NCI-H2171 treated with DMSO at 0.1 percent for 48 hours (cell line): Measurements from ENCODE around the gene VSTM2B.
"Not testable (repeated sequence)": the region's sequence is repeated elsewhere in the genome, so short reads cannot be mapped to it uniquely, and the experiment has no call there.

ENCODE experiments used
- DNase-seq: peaks from one replicate; lab custom pipeline; 2025; lab: John Stamatoyannopoulos, UW

The VSTM2B gene

DNA sequence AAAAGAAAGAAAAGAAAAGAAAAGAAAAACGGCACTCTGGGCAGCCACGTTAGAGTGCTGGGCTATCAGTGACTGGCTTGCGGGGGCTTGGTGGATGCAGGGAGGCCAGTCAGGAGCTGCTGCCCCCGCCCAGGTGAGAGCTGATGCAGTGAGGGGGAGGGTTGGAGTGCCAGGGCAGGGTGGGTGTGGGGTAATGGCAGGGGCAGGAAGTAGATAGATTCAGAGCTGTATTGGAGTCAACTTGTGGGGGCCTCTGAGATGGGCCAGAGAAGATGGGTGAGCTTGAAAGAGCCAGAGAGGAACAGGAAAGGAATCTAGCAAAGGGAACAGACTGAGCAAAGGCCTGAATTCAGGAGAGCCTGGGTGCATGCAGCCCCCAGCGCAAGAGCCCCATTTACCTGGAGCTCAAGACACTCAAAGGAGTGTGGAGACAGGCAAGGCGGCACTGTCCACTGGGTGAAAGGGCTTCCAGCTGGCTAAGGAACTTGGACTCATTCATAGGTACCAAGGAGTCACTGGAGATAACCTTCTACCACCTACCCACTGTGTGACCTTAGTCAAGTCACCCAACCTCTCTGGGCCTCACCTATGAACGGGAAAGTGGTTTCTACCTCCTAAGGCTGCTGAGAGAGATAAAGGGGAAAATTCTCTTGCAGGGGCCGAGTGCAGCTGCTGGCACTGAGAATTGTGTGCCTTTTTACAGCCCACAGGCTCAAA, 20.2 kb downstream of the VSTM2B start:
- no peak for DNase-seq

DNA sequence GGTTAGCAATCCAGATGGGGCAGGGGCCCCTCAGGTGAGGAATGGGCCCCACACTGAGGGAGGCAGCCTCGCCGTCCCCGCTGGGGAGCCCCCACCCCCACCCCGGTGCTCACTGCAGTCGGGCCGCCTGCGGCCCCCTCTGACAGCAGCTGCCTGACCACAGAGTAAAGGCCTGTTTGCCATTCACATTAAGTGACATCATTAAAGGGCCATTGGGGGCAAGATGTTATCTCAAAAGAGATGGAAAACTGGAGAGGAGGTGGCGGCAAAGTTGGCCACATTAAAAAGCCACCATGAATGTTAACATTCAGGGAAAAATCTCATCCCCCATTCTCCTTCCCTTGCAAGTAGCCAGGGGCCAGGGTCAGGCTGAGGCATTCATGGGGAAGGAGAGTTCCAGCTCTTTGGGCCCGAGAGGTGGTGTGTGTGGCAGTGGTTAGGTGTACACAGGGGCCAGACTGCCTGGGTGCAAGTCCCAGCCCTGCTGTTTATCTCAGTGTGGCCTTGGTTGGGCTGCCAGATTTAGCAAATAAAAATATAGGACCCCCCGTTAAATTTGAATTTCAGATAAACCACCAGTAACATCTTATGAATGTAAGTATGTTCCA, 20.9 kb downstream of the VSTM2B start:
- no peak for DNase-seq

DNA sequence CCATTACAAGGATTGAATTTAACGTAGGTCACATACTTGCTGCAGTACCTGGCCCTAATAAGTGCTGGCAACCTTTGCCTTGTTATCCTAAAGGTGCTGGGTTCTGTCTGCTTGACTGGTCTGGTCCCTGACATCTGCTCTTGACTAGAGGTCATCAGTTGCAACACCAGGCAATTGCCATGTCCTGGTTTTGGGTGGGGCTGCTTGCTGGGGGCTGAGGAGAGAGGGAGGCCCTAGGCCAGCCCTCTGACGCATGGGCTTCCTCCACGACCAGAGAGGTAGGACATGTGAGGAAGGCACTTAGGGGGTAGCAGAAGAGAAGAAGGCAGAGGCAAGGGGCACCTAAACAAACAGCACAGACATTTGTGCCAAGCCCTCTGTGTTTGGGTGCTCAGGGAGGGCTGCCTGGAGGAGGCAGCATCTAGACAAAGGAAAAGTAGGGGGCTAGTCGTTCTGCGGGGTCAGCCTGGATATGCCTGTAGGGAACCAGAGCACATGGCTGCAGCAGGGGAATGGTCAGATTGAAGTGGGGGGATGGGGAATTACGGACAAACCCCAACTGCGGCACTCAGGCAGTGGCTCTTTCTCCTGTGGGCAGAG, 21.7 kb downstream of the VSTM2B start:
- DNase-seq = no peak

DNA sequence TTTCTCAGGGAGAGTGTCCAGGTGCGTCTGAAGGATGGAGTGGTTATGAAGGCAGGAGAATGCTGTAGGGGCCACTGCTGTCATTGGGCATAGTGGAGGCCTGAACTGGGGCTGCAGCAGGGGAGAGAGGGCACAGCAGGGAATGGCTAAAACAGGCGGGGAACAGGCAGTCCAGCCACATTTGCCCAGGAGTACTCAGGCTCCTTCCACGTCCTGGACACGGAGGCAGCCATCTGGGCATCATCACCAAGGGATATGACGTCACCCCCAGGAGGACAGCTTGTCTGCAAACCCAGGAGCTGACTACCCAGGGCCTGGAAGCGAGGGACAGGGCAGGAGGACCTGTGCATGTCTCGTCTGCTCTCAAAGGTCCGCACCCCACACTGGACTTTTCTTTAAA, 22.2 kb downstream of the VSTM2B start:
- DNase-seq = no peak

DNA sequence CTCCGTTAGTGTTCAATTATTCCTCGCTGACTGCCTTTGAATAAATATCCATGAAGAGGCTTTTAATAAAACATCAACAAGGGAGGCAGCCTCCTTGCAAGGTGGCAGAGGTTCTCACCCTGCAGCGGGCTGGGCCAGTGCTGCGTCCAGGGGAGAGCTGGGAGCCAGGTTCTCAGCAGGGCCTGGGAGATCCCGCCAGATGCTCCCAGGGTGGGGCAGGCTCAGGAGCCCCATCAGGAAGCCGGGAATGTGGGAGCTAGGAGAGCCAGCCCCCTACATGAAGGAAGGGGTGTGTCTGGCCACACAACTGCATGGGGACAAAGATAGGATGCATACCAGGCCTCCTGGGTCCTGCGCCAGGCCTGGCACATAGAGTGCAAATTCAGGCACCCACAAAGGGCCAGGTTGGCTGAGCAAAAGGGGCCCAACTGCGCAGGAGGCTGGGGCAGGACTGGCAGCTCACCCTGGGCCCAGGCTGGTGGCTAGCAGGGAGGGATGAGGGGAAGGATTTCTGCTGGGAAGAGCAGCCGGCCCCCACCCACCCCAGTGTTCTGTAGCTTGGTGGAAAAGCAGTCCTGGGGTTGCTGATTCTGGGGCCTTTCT, 22.8 kb downstream of the VSTM2B start:
- no peak for DNase-seq

DNA sequence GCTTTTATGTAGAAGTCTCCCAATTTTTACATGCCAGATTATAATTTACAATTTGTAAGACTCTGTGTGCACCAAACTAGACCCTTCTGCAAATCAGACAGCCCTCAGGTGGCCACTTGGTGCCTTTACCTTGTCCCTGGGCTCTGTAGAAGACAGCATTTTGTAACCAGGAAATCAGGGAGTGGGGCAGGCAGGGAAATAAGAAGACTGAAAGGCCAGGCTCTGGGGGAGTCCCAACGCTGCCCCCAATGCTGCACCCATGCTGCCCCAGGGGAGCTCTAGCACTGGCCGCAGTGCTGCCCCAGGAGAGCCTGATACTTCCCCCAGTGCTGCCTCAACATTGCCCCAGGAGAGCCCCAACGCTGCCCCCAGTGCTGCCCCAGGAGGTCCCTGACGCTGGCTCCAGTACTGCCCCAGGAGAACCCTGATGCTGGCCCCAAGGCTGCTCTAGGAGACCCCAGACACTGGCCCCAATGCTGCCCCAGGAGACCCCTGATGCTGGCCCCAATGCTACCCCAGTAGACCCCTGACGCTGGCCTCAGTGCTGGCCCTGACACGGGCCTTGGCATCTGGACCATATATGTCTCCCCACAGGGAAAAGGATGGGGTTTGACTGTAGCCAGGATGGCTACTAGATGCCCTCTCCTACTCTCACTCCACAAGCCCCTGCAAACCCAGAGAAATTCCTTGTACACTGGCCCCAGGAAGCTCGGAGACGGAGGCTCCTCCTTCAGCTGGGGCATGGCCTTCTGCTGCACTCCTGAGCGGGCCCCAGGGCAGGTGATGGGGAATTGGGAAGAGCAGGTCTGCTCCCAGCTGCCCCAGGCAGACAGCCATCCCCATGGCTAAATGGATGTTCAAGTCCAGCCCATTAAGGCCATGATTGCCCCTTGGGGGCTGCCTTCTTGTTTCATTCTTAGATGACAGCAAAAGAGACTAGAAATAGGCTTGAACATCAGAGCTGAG, 23.6 kb downstream of the VSTM2B start:
- no peak for DNase-seq

DNA sequence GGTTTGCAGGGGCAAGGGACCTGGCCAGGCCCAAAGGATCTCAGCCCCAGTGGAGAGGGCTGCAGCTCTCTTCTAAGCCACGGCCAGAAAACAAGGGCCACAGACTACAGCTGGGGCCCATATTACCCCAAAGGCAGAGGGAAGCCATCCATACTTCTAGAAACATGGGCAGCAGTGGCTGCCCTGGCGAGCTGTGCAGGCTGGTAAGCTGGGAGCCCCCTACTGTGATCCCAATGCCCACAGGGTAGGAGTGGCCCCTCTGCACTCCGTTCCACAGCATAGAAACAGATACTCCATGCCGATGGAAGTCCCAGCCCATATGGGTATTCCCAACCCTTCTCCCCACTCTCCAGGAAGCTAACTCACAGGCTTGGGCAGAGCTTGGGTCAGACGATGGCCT, 25.1 kb downstream of the VSTM2B start:
- DNase-seq = no peak

DNA sequence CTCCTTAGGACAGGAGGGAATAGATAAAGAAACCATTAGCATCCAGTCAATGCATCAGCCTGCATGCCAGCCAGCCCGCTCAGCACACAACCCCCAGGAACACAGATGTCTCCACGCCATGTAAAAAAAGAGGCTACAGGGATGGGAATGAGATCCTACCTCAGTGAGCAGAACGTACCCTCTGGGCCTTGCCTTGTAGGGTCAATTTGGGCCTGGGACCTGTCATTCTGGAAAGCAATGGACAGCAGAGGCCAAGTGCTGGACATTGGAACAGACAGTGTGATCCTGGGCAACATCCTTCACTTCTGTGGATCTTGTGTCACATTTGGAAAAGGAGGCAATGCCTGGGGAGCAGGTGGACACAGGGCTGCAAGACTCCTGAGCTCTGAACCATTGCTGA, 26.0 kb downstream of the VSTM2B start:
- DNase-seq = no peak

DNA sequence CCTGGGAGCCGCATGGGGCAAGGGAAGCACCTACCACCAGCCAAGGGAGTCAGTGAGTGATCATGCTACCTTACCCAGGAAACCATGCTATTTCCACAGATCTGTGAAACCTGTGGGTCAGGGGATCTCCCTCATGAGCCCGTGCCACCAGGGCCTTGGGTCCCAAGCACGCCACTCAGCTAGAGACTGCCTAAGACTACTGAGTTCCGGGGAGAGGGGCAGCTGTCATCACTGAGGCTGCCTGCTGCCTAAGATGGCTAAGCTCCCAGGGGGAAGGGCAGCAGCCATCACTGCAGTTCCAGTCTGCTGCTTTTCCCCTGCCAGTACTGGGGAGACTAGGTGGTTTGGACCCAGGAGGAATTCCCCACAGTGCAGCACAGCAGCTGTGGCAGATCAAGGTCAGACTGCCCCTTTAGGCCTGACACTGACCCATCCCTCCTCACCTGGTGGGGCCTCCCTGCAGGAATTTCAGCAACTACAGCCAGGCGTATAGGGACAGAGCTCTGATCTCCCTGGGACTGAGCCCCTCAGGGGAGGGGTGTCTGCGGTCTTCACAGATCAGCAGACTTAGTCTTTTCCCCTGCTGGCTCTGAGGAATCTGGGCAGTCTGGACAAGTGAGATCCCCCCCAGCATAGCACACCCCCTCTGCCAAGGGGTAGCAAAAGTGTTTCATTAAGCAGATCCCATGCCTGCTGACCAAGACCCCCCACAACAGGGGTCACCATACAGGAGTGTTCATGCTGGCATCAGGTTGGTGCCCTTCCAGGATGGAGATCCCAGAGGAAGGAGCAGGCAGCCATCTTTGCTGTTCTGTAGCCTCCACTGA, 26.9 kb downstream of the VSTM2B start:
- no peak for DNase-seq

DNA sequence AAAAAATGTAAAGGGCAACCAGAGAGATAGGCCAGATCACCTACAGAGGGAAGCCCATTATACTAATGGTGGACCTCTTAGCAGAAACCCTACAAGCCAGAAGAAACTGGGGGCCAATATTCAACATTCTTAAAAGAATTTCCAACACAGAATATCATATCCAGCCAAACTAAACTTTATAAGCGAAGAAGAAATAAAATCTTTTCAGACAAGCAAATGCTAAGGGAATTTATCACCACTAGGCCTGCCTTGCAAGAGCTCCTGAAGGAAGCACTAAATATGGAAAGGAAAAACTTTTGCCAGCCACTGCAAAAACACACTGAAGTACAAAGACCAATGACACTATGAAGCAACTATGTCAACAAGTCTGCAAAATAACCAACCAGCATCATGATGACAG, 28.4 kb downstream of the VSTM2B start:
- DNase-seq = no peak

DNA sequence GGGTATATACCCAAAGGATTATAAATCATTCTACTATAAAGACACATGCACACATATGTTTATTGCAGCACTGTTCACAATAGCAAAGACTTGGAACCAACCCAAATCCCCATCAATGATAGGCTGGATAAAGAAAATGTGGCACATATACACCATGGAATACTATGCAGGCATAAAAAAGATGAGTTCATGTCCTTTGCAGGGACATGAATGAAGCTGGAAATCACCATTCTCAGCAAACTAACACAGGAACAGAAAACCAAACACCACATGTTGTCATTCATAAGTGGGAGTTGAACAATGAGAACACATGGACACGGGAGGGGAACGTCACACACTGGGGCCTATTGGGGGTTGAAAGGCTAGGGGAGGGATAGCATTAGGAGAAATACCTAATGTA, 33.3 kb downstream of the VSTM2B start:
- not testable (repeated sequence) for DNase-seq

DNA sequence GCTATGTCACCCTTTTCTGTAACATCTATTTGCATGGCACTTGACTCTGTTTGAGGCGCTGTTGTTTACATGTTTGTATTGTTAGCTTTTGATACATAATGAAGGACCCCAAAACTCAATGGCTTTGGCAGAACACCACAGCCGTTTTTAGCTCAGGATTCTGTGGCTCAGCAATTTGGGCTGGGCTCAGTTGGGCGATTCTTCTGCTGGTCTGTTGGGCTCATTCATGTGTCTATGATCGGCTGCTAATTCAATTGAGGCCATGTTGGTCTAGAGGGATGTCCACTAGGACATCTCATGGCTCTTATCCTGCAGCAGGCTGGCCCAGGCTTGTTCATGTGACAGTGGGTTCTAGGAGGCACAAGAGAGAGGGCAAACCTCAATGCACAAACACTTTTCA, 33.9 kb downstream of the VSTM2B start:
- DNase-seq = no peak

DNA sequence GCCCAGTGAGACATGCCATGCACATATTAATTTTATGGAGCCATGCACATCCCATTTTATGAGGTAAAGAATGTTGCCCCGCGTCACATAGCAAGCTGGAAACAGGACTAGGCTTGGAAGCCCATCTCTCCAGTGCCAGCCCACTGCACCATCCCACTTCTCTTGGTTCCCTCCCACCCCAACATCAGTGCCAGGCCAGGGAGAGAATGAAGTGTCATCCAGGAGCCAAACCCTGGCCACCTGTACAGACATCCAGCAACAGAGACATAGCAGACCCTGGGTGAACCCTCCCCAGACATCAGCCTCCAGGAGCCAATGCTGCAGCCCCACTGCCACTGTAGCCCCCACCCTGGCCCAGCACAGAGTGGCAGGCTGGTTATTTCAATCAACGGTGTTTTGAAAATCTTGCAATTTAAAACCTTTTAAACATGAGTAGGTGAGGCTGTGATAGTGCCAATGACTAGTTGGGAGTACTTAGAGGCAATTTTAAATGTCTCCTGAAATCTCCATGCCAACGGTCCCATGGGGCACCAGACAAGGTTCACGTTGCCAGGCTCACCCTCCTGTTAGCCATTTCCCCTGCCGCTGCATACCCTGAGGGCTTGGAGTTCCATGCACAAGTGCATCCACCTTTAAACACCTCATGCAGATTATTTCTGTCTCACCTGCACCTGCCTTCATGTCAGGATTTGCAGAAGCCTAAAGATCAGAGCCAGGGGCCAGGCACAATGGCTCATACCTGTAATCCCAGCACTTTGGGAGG, 34.7 kb downstream of the VSTM2B start:
- peak; percentile 64 for DNase-seq

DNA sequence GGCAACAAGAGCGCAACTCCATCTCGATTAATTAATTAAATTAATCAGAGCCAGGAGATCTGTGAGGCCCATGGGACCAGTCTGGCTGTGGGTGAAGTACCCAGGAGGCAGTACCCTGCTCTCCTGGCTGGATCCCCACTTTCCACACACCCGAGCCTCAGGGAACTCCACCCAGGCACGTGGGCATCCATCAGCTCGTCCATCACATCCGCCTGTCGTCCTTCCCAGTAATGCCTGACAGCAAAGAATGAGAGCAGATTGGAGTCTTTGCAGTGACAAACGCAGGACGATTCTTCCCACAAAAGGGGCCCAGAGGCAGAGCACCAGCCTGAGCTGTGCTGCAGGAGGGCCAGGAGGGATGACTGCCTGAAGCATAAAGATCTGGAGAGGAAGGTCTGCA, 35.8 kb downstream of the VSTM2B start:
- no peak for DNase-seq

DNA sequence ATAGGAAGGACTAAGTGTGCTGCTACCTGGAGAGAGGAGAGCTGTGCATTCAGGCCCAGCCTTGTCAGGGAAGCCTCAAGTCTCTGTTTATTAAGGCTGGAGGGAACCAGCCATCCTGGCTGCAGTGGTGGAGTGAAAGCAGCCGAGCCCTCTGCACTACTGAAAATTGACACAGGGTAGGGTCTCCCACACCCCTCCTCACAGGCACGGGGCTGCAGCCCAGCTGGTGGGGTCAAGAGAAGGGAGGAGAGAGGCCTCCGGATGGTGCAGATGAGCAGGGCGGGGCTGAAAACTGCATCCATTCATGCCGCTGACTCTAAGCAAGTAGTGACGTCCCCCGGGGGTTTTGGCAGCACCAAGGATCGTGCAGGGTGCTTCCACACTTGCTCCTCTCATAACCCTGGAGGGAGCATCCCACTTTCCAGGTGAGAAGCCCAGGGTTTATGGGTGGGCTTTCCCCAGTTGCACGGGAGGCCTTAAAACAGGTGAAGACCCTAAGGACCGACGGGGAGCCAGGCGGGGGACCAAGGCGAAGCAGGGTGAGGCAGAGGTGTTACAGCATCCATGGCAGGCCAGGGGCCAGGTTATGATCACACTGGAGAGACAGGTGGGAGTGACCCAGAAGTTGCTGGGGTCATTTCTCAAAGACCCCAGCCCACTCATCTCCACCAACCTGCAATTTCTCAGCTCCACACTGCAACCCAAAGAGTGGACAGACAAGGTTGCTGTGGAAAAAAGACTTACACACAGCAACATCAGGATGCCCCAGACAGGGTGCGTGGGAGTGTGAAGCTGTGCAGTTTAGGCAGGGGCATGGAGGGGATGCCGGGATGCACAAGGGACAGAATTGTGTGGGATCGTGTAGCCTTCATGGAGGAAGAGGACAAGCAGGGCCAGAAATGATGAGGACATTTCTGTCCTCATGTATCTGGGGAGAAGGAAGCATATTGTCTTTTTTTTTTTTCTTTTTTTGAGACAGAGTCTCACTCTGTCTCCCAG, 36.8 kb downstream of the VSTM2B start:
- DNase-seq = no peak

DNA sequence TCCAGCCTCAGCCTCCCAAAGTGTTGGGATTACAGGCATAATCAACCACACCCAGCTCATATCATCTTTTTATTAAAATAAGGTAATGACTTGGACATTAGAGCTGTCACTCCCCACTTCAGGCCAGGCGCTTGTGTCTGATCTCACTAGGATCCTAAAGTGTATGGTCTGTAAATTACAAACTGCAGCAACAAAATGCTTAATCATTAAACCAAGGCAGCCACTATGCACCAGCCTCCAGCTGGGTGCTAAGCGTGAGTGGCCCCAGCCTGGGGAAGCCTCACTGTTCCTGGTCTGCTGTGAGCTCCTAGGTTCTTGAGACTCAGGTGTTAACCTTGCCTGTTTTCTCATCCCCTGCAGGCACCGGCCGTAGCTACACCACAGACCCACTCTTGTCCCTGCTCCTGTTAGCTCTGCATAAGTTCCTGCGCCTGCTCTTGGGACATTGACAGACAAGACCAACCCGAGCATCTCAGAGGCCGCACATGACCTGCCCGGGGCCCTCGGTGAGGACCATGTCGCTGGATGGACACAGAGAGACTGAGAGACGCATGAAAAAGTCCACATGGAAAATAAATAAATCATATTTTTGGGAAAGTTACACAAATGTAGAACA, 37.8 kb downstream of the VSTM2B start:
- no peak for DNase-seq

DNA sequence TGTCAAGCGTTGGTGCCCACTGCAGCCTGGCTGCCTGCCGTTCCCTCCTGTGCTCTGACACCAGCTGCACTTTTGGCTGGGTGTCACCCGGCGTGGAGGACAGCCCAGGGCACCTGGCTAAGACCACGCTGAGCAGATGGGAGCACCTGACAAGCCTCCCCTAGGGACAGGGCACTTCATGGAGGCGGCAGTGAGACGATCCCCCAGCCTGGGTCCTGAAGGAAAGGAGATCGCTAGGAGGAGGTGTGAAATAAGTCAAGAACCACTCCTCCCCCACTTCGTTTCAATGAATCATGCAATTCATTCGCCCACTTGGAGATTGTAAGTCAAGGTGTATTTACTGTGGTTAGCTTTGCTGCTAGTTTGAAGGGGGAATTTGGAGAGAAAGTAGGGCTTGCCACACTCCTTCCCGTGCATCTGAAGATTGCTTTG, 38.8 kb downstream of the VSTM2B start:
- peak; percentile 98 for DNase-seq

DNA sequence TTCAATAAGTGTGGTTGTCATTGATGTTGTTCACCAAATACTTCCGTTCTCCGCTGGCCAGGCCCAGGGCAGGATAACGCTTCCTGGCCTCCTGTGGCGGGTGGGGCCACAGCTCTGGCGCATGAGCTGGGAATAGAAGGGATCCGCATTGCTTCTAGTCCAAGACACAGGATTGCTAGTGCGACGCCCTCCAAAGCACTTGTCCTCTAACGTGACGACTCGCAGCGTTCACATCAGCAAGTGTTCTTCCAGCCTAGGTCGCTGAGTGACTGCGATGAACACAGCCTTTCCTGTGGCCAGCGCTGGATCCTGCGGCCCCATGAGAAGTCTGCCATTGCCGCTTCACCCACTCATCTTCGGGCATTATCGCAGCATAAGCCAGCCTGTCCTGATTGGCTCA, 39.4 kb downstream of the VSTM2B start:
- peak; percentile 26 for DNase-seq
